Measurements from ENCODE around the gene FRMD1.

The FRMD1 gene

GRCh38 chr6:168055696-168056489 lies 23.1 kb downstream of the FRMD1 start:
- Histone ChIP-seq H3K27me3 (ENCODE audit: control insufficient read depth, low read length) (no peaks in the 10 kb centered on the region), H3F3A (ENCODE audit: control insufficient read depth, insufficient read depth) (no peaks in the 10 kb centered on the region), H3K4me3 (ENCODE audit: low read length) (no peak overlapping the region), H3K27ac (ENCODE audit: low read depth, low read length) (no peak overlapping the region), H3K4me2 (ENCODE audit: low read length) (no peak overlapping the region), H3K9me2 (replicated peaks; ENCODE audit: control insufficient read depth, low read length) (no peaks in the 10 kb centered on the region), H3K4me1 (ENCODE audit: control insufficient read depth, low read length) (no peaks in the 10 kb centered on the region), H4K20me1 (ENCODE audit: control insufficient read depth, insufficient read depth, low read depth, low read length) (no peaks in the 10 kb centered on the region), H3K79me2 (ENCODE audit: control insufficient read depth, low read length) (no peaks in the 10 kb centered on the region), H3K36me3 (ENCODE audit: control insufficient read depth, low read length) (no peaks in the 10 kb centered on the region), H3K9me3 (ENCODE audit: control insufficient read depth, insufficient read depth, low read length) (no peaks in the 10 kb centered on the region)
- TF ChIP-seq CTCF (IDR thresholded peaks at IDR 0.05; ENCODE audit: low read depth, low read length, poor library complexity, severe bottlenecking) (no peak), EZH2phosphoT487 (IDR thresholded peaks at IDR 0.05; ENCODE audit: borderline replicate concordance, low read length) (no peak)

- Histone ChIP-seq H3K4me2 (ENCODE audit: low read length) (no peak overlapping the region), H3K4me1 (ENCODE audit: control insufficient read depth, low read length) (no peaks in the 10 kb centered on the region), H3K27ac (ENCODE audit: low read depth, low read length) (no peak overlapping the region), H3K9me2 (replicated peaks; ENCODE audit: control insufficient read depth, low read length) (no peaks in the 10 kb centered on the region), H3K36me3 (ENCODE audit: control insufficient read depth, low read length) (no peaks in the 10 kb centered on the region), H3K9me3 (ENCODE audit: control insufficient read depth, insufficient read depth, low read length) (no peaks in the 10 kb centered on the region), H3K27me3 (ENCODE audit: control insufficient read depth, low read length) (no peaks in the 10 kb centered on the region), H4K20me1 (ENCODE audit: control insufficient read depth, insufficient read depth, low read depth, low read length) (no peaks in the 10 kb centered on the region), H3K79me2 (ENCODE audit: control insufficient read depth, low read length) (no peaks in the 10 kb centered on the region), H3F3A (ENCODE audit: control insufficient read depth, insufficient read depth) (no peaks in the 10 kb centered on the region), H3K4me3 (ENCODE audit: low read length) (no peak overlapping the region)
- TF ChIP-seq CTCF (IDR thresholded peaks at IDR 0.05; ENCODE audit: low read depth, low read length, poor library complexity, severe bottlenecking): no peak
- no peak for TF ChIP-seq EZH2phosphoT487 (IDR thresholded peaks at IDR 0.05; ENCODE audit: borderline replicate concordance, low read length)
These were observed 24.0 kb downstream of the FRMD1 start for GRCh38 chr6:168054765-168055560.

- Histone ChIP-seq H4K20me1 (ENCODE audit: control insufficient read depth, insufficient read depth, low read depth, low read length) (no peaks in the 10 kb centered on the region), H3K4me2 (ENCODE audit: low read length) (no peak overlapping the region), H3K27me3 (ENCODE audit: control insufficient read depth, low read length) (no peaks in the 10 kb centered on the region), H3K36me3 (ENCODE audit: control insufficient read depth, low read length) (no peaks in the 10 kb centered on the region), H3K9me3 (ENCODE audit: control insufficient read depth, insufficient read depth, low read length) (no peaks in the 10 kb centered on the region), H3K4me3 (ENCODE audit: low read length) (no peak overlapping the region), H3F3A (ENCODE audit: control insufficient read depth, insufficient read depth) (no peaks in the 10 kb centered on the region), H3K9me2 (replicated peaks; ENCODE audit: control insufficient read depth, low read length) (no peaks in the 10 kb centered on the region), H3K4me1 (ENCODE audit: control insufficient read depth, low read length) (no peaks in the 10 kb centered on the region), H3K79me2 (ENCODE audit: control insufficient read depth, low read length) (no peaks in the 10 kb centered on the region), H3K27ac (ENCODE audit: low read depth, low read length) (no peak overlapping the region)
- no peak for TF ChIP-seq CTCF (IDR thresholded peaks at IDR 0.05; ENCODE audit: low read depth, low read length, poor library complexity, severe bottlenecking)
- TF ChIP-seq EZH2phosphoT487 (IDR thresholded peaks at IDR 0.05; ENCODE audit: borderline replicate concordance, low read length): no peak
These were observed 25.0 kb downstream of the FRMD1 start for GRCh38 chr6:168053957-168054471.

Measured in DOHH2 (cell line).